GM12865 (cell line): ENCODE results near the gene ASTN2.

Experiments used
- DNase-seq: peaks from one replicate; pipeline ENCODE4 v3.0.0; 2010; ENCODE audit warnings: low read depth
- H3K4me3 ChIP-seq: 2 replicates; pipeline ENCODE4 v1.5.1; 2011; ENCODE audit warnings: mild to moderate bottlenecking, low read depth, low read length, control low read depth
- CTCF ChIP-seq: IDR thresholded peaks from 2 replicates; pipeline ENCODE4 v1.5.1; 2011; ENCODE audit warnings: low read length, control low read depth, low read depth, inconsistent platforms; ENCODE audit not compliant: insufficient read depth; ENCODE audit errors: missing control alignments

Gene ASTN2

DNA sequence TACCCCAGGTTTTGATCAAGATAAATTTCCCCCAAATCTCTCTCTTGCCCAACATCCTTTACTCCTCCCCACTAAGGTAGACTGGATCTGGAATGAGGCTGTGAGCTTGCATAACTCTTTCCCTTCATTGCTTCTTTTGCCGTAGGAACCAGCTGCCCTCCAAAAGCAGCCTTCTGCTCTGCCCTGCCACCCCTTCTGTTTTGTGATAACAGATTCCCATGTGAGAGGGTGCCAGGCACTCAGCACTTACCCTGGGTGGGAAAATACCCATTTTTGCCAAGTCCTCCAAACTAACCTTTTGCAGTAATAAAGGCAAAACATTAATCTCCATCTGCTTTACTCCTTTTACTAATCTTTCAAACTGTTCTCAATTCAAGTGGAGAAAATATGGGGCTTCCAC, 182.6 kb downstream of the ASTN2 start:
- H3K4me3 ChIP-seq: no peak overlapping the region
- TF ChIP-seq CTCF: no peak
- DNase-seq: no peak

GRCh38 chr9:117231012-117231411, 183.8 kb downstream of the ASTN2 start:
- DNase-seq: no peak
- H3K4me3 ChIP-seq: no peak overlapping the region
- TF ChIP-seq CTCF: no peak

GRCh38 chr9:117224695-117225094, 190.2 kb downstream of the ASTN2 start:
- TF ChIP-seq CTCF: no peak
- no peak for DNase-seq
- no peak overlapping the region for H3K4me3 ChIP-seq

GRCh38 chr9:117218951-117219350, 195.9 kb downstream of the ASTN2 start:
- no peak for TF ChIP-seq CTCF
- H3K4me3 ChIP-seq: no peak overlapping the region
- DNase-seq: no peak

DNA sequence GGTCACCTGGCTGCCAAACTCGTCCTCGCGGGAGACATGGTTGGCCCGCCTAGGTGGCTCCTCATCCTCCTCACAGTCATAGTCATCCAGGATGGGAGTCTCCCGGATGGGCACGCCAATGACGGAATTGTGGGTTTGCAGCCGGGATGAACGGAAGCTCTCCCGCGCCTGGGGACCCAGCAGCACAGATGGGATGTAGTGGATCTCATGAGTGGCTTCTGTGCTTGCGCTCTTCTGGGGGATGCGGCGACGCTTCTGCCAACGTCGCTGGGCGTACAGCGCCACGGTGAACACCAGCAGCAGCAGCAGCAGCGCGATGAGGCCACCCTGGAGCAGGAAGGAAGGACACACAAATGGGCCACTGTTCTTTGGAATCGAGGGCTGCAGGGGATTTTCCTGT, 200.4 kb downstream of the ASTN2 start:
- no peak for DNase-seq
- TF ChIP-seq CTCF: no peak
- no peak overlapping the region for H3K4me3 ChIP-seq

- DNase-seq: no peak
- no peak overlapping the region for H3K4me3 ChIP-seq
- TF ChIP-seq CTCF: no peak
These were observed 203.6 kb downstream of the ASTN2 start for GRCh38 chr9:117211280-117211679.

- DNase-seq: no peak
- no peak overlapping the region for H3K4me3 ChIP-seq
- TF ChIP-seq CTCF: no peak
These were observed 209.1 kb downstream of the ASTN2 start for GRCh38 chr9:117205806-117206205.
